Measurements from ENCODE around the gene PPM1F. TPM values are rescaled to one million over a fixed set of nuclear protein-coding genes. Genes with fewer than 3 reads are reported as not detected.

Gene PPM1F
- total RNA-seq, 2 donors from 2014 or later: 17.0 to 29.6 TPM

- TF ChIP-seq CTCF (IDR thresholded peaks at IDR 0.05): no peak
- Histone ChIP-seq H3K9me3 (no peaks in the 10 kb centered on the region), H3K27ac (peak overlapping the region; percentile 36 to 58), H3K36me3 (peaks cover 18% of the 10 kb centered on the region), H3K4me1 (peaks cover 0 to 74% of the 10 kb centered on the region in 2 donors), H3K4me3 (no peak overlapping the region), H3K27me3 (no peaks in the 10 kb centered on the region)
- no peak for DNase-seq (ENCODE audit: low spot score)
Observed at GRCh38 chr22:21948824-21949568, 3.7 kb downstream of the PPM1F start.

GRCh38 chr22:21948390-21948789, 4.3 kb downstream of the PPM1F start:
- peak overlapping the region; percentile 36 to 58 for H3K27ac ChIP-seq
- H3K4me3 ChIP-seq: no peak overlapping the region
- H3K4me1 ChIP-seq: peaks cover 0 to 80% of the 10 kb centered on the region in 2 donors
- H3K36me3 ChIP-seq: peaks cover 19% of the 10 kb centered on the region
- DNase-seq (ENCODE audit: low spot score): no peak
- H3K27me3 ChIP-seq: no peaks in the 10 kb centered on the region
- TF ChIP-seq CTCF (IDR thresholded peaks at IDR 0.05): no peak
- no peaks in the 10 kb centered on the region for H3K9me3 ChIP-seq

GRCh38 chr22:21947040-21948014, 5.3 kb downstream of the PPM1F start:
- H3K4me1 ChIP-seq: peaks cover 0 to 86% of the 10 kb centered on the region in 2 donors
- no peak for DNase-seq (ENCODE audit: low spot score)
- peak; percentile 29 to 64 for TF ChIP-seq CTCF (IDR thresholded peaks at IDR 0.05)
- H3K27me3 ChIP-seq: no peaks in the 10 kb centered on the region
- H3K4me3 ChIP-seq: no peak overlapping the region
- H3K27ac ChIP-seq: peak overlapping the region; percentile 58 to 65
- H3K36me3 ChIP-seq: peaks cover 19% of the 10 kb centered on the region
- no peaks in the 10 kb centered on the region for H3K9me3 ChIP-seq

- Histone ChIP-seq H3K27ac (peak overlapping the region; percentile 58 to 65), H3K36me3 (peaks cover 19% of the 10 kb centered on the region), H3K9me3 (no peaks in the 10 kb centered on the region), H3K4me3 (no peak overlapping the region), H3K27me3 (no peaks in the 10 kb centered on the region), H3K4me1 (peaks cover 0 to 86% of the 10 kb centered on the region in 2 donors)
- no peak for DNase-seq (ENCODE audit: low spot score)
- TF ChIP-seq CTCF (IDR thresholded peaks at IDR 0.05): no peak
Observed at GRCh38 chr22:21946262-21946925, 6.3 kb downstream of the PPM1F start.

GRCh38 chr22:21945453-21946261, 7.0 kb downstream of the PPM1F start:
- Histone ChIP-seq H3K27ac (peak overlapping the region in 1 of 2 donors; percentile 65), H3K4me1 (peaks cover 0 to 90% of the 10 kb centered on the region in 2 donors), H3K4me3 (no peak overlapping the region), H3K27me3 (no peaks in the 10 kb centered on the region), H3K36me3 (peaks cover 19% of the 10 kb centered on the region), H3K9me3 (no peaks in the 10 kb centered on the region)
- TF ChIP-seq CTCF (IDR thresholded peaks at IDR 0.05): no peak
- no peak for DNase-seq (ENCODE audit: low spot score)
